HEK293 (cell line): ENCODE results near the gene PRR18.

Experiments
- PBX3 ChIP-seq: sonication (generic); formaldehyde crosslinking; IDR thresholded peaks from 2 replicates; pipeline ENCODE4 v1.8.1; 2022; ENCODE audit warnings: mild to moderate bottlenecking, moderate library complexity, missing genetic modification reagents
- ZFP3 ChIP-seq: fragments of 450-650 bp; formaldehyde crosslinking; IDR thresholded peaks from 2 replicates; pipeline ENCODE4 v1.5.1; 2016; ENCODE audit warnings: low read depth, missing biosample characterization, missing genetic modification characterization
- ZFP37 ChIP-seq: fragments of 450-650 bp; formaldehyde crosslinking; IDR thresholded peaks from 2 replicates; pipeline ENCODE4 v1.5.1; 2016; ENCODE audit warnings: missing biosample characterization, missing genetic modification characterization
- ZFP41 ChIP-seq: fragments of 450-650 bp; formaldehyde crosslinking; IDR thresholded peaks from 2 replicates; pipeline ENCODE4 v1.5.1; 2016; ENCODE audit warnings: missing biosample characterization, missing genetic modification characterization, borderline replicate concordance
- ZNF768 ChIP-seq: fragments of 450-650 bp; formaldehyde crosslinking; IDR thresholded peaks from 2 replicates; pipeline ENCODE4 v1.5.1; 2018; ENCODE audit warnings: missing biosample characterization, mild to moderate bottlenecking, missing genetic modification characterization

GRCh38 chr6:166286839-166287271 is 21.3 kb downstream of the PRR18 start:
- TF ChIP-seq ZFP37 (tag by site-specific recombination) (no peak), ZFP3 (tag by site-specific recombination) (no peak), ZFP41 (no peak), PBX3 (CRISPR knock-in tag) (no peak), ZNF768 (no peak)
